CD14-positive monocyte (primary cell): Measurements from ENCODE around the gene TGFA. TPM values are rescaled to one million over a fixed set of nuclear protein-coding genes. Genes with fewer than 3 reads are reported as not detected.

Experiments used
- DNase-seq, 3 donors: peaks; one replicate each; pipeline ENCODE4 v3.0.0-alpha.2; 2011 to 2022
- H2AFZ ChIP-seq: 2 replicates; pipeline ENCODE4 v1.6.0; 2012; ENCODE audit warnings: mild to moderate bottlenecking, low read depth, low read length, inconsistent platforms; ENCODE audit not compliant: insufficient read depth, poor library complexity, severe bottlenecking
- H3K27ac ChIP-seq, 2 donors: 1 replicate in 1 of 2; 2 replicates in 1 of 2; pipeline ENCODE4 v1.5.1; 2012 to 2013; ENCODE audit warnings: low read length in 2 of 2, control low read depth in 1 of 2, inconsistent platforms in 1 of 2, low read depth in 1 of 2, mild to moderate bottlenecking in 1 of 2
- H3K27me3 ChIP-seq, 2 donors: one replicate each; pipeline versions ENCODE4 v1.6.0 to v1.6.1; 2011 to 2013; ENCODE audit warnings: low read length in 2 of 2; ENCODE audit not compliant: control insufficient read depth in 2 of 2, insufficient read depth in 2 of 2
- H3K36me3 ChIP-seq, 2 donors: replicated peaks in 1 of 2; 1 replicate in 1 of 2; 2 replicates in 1 of 2; pipeline versions ENCODE4 v1.5.1 to v1.6.1; 2012 to 2013; ENCODE audit warnings: low read length in 2 of 2, control low read depth in 1 of 2, inconsistent platforms in 1 of 2, mild to moderate bottlenecking in 1 of 2; ENCODE audit not compliant: insufficient read depth in 2 of 2, control insufficient read depth in 1 of 2
- H3K4me1 ChIP-seq, 2 donors: 1 replicate in 1 of 2; 2 replicates in 1 of 2; pipeline versions ENCODE4 v1.5.1 to v1.6.1; 2012 to 2013; ENCODE audit warnings: low read length in 2 of 2, control low read depth in 1 of 2, inconsistent platforms in 1 of 2, mild to moderate bottlenecking in 1 of 2, moderate library complexity in 1 of 2; ENCODE audit not compliant: insufficient read depth in 2 of 2, control insufficient read depth in 1 of 2
- H3K4me2 ChIP-seq: replicated peaks from 2 replicates; pipeline ENCODE3; 2012; ENCODE audit warnings: low read length, moderate library complexity, mild to moderate bottlenecking; ENCODE audit not compliant: poor library complexity, severe bottlenecking; ENCODE audit errors: extremely low read depth
- H3K4me3 ChIP-seq, 3 experiments: fragments of 200-600 bp in 1 of 3; sonication (generic) in 1 of 3; replicated peaks in 1 of 3; 1 replicate in 2 of 3; 2 replicates in 1 of 3; pipeline ENCODE4 v1.5.1; 2011 to 2013; ENCODE audit warnings: low read length in 3 of 3, mild to moderate bottlenecking in 3 of 3, control low read depth in 2 of 3, low read depth in 2 of 3, inconsistent platforms in 1 of 3, moderate library complexity in 1 of 3
- H3K79me2 ChIP-seq: 2 replicates; pipeline ENCODE4 v1.6.0; 2012; ENCODE audit warnings: mild to moderate bottlenecking, control low read depth, inconsistent platforms, low read length, moderate library complexity; ENCODE audit not compliant: insufficient read depth
- H3K9ac ChIP-seq: 2 replicates; pipeline ENCODE4 v1.6.0; 2017; ENCODE audit warnings: low read length, mild to moderate bottlenecking; ENCODE audit not compliant: insufficient read depth, poor library complexity, severe bottlenecking
- H3K9me3 ChIP-seq, 2 donors: replicated peaks in 1 of 2; 1 replicate in 1 of 2; 2 replicates in 1 of 2; pipeline versions ENCODE4 v1.5.1 to v1.6.1; 2012 to 2013; ENCODE audit warnings: low read length in 2 of 2, control low read depth in 1 of 2; ENCODE audit not compliant: control insufficient read depth in 1 of 2, insufficient read depth in 1 of 2
- H4K20me1 ChIP-seq: 2 replicates; pipeline ENCODE4 v1.6.0; 2012; ENCODE audit warnings: mild to moderate bottlenecking, low read length, control low read depth, moderate library complexity; ENCODE audit not compliant: insufficient read depth
- H3K27ac Mint-ChIP-seq, 7 donors: one replicate each; pipeline ENCODE4 v1.8.0; 2020; ENCODE audit warnings: mild to moderate bottlenecking in 7 of 7, mixed read lengths in 7 of 7, moderate library complexity in 6 of 7, inconsistent platforms in 2 of 7
- H3K27me3 Mint-ChIP-seq, 3 donors: one replicate each; pipeline ENCODE4 v1.8.0; 2021 to 2022; ENCODE audit warnings: low read depth in 3 of 3, mild to moderate bottlenecking in 3 of 3, mixed read lengths in 3 of 3, moderate library complexity in 3 of 3, inconsistent platforms in 1 of 3
- H3K36me3 Mint-ChIP-seq, 2 donors: one replicate each; pipeline ENCODE4 v1.8.0; 2020; ENCODE audit warnings: mixed read lengths in 2 of 2, inconsistent platforms in 1 of 2, mild to moderate bottlenecking in 1 of 2
- H3K4me1 Mint-ChIP-seq: one replicate; pipeline ENCODE4 v1.8.0; 2020; ENCODE audit warnings: mild to moderate bottlenecking, mixed read lengths
- H3K4me3 Mint-ChIP-seq, 2 donors: one replicate each; pipeline ENCODE4 v1.8.0; 2020; ENCODE audit warnings: mild to moderate bottlenecking in 2 of 2, mixed read lengths in 2 of 2, moderate library complexity in 1 of 2
- H3K9me3 Mint-ChIP-seq, 7 donors: one replicate each; pipeline ENCODE4 v1.8.0; 2020 to 2022; ENCODE audit warnings: mixed read lengths in 7 of 7, mild to moderate bottlenecking in 6 of 7, moderate library complexity in 6 of 7, inconsistent platforms in 2 of 7
- CTCF ChIP-seq: fragments of 200-600 bp; IDR thresholded peaks from one replicate; pipeline ENCODE4 v1.8.0; 2022; ENCODE audit warnings: antibody characterized with exemption, mild to moderate bottlenecking
- WGBS: methylation state at CpG from one replicate; pipeline ENCODE4 v1.1.5; 2013; ENCODE audit warnings: missing lambda C conversion rate; ENCODE audit not compliant: insufficient coverage; 5-methylcytosine and 5-hydroxymethylcytosine counted together
- intact Hi-C, 2 donors: fragments of 100-400 bp; cut with micrococcal nuclease; formaldehyde crosslinking; loops; one replicate each; pipeline versions ENCODE4 v1.15.0 to v1.15.1; 2023
- polyA plus RNA-seq, 3 donors: library from polyadenylated mRNA; depleted of rRNA in 1 of 3; unstranded in 2 of 3; stranded (reverse) in 1 of 3; fragments of 300-500 nt in 2 of 3; fragments of >200 nt in 1 of 3; fragmentation: Illumina TruSeq in 2 of 3; gene quantifications; 1 replicate in 2 of 3; 2 replicates in 1 of 3; pipeline ENCODE4 v1.2.3, GENCODE V29; 2012 to 2021

TGFA gene
- polyA plus RNA-seq, 3 donors = 1.7 to 2.5 (median 1.7) TPM

GRCh38 chr2:70501728-70502127 is 51.9 kb downstream of the TGFA start:
- peaks cover 0 to 2% (median 0%) of the 10 kb centered on the region in 7 donors for H3K9me3 Mint-ChIP-seq
- Histone ChIP-seq H3K27me3 (no peaks in the 10 kb centered on the region), H3K36me3 (no peaks in the 10 kb centered on the region), H3K4me1 (no peaks in the 10 kb centered on the region), H3K79me2 (no peaks in the 10 kb centered on the region), H3K9me3 (no peaks in the 10 kb centered on the region), H3K4me2 (no peak overlapping the region), H3K4me3 (no peak overlapping the region), H3K9ac (no peak overlapping the region), H3K27ac (no peak overlapping the region), H4K20me1 (no peaks in the 10 kb centered on the region), H2AFZ (no peak overlapping the region)
- no peak overlapping the region for H3K4me3 Mint-ChIP-seq
- H3K27ac Mint-ChIP-seq = peak overlapping the region in 1 of 7 donors; percentile 8
- H3K27me3 Mint-ChIP-seq = peaks cover 1 to 9% (median 5%) of the 10 kb centered on the region in 3 donors
- no peaks in the 10 kb centered on the region for H3K36me3 Mint-ChIP-seq
- H3K4me1 Mint-ChIP-seq = peaks cover 1% of the 10 kb centered on the region
- intact Hi-C loops = no loop called here
- no peak for TF ChIP-seq CTCF
- DNase-seq = no peak
- 33% methylated on average over 1 of the region's 4 CpGs for WGBS

- Histone ChIP-seq H3K27me3 (no peaks in the 10 kb centered on the region), H4K20me1 (no peaks in the 10 kb centered on the region), H3K4me3 (no peak overlapping the region), H3K4me1 (no peaks in the 10 kb centered on the region), H3K4me2 (no peak overlapping the region), H3K9ac (no peak overlapping the region), H3K9me3 (no peaks in the 10 kb centered on the region), H3K36me3 (no peaks in the 10 kb centered on the region), H2AFZ (no peak overlapping the region), H3K27ac (no peak overlapping the region), H3K79me2 (no peaks in the 10 kb centered on the region)
- no peak for DNase-seq
- Mint-ChIP-seq H3K27me3 (peaks cover 1 to 9% (median 5%) of the 10 kb centered on the region in 3 donors), H3K9me3 (peaks cover 0 to 2% (median 0%) of the 10 kb centered on the region in 7 donors), H3K27ac (no peak overlapping the region), H3K4me3 (no peak overlapping the region), H3K36me3 (no peaks in the 10 kb centered on the region), H3K4me1 (peaks cover 1% of the 10 kb centered on the region)
- WGBS = no CpG with 5 or more reads among the region's 1 CpG
- no peak for TF ChIP-seq CTCF
- intact Hi-C loops = no loop called here
These were observed 52.4 kb downstream of the TGFA start for GRCh38 chr2:70501215-70501614.
